Measurements from ENCODE around the gene FNDC3A. TPM values are rescaled to one million over a fixed set of nuclear protein-coding genes. Genes with fewer than 3 reads are reported as not detected.

FNDC3A gene
- total RNA-seq, 4 donors from 2014 or later, result 90.3 to 125 (median 111) TPM

- no peaks in the 10 kb centered on the region for H3K4me1 ChIP-seq
- no peak overlapping the region for H3K4me3 ChIP-seq (replicated peaks in 1 of 3)
- intact Hi-C loops (cut with DNase I), result no loop called here
- no peak for TF ChIP-seq CTCF (IDR thresholded peaks at IDR 0.05)
- no peak for DNase-seq
- no peaks in the 10 kb centered on the region for H3K9me3 ChIP-seq
- H3K27me3 ChIP-seq, result no peaks in the 10 kb centered on the region
- H3K36me3 ChIP-seq, result no peaks in the 10 kb centered on the region
- 93 to 96% methylated on average over 4 of the region's 4 CpGs for WGBS, 2 donors
- H3K27ac ChIP-seq, result no peak overlapping the region
Observed at GRCh38 chr13:49082653-49083536, 107.2 kb downstream of the FNDC3A start.

GRCh38 chr13:49084961-49085360, 109.2 kb downstream of the FNDC3A start:
- intact Hi-C loops (cut with DNase I), result no loop called here
- TF ChIP-seq POLR2A (IDR thresholded peaks at IDR 0.05), result no peak
- TF ChIP-seq CTCF (IDR thresholded peaks at IDR 0.05), result no peak

GRCh38 chr13:49086722-49087121, 111.0 kb downstream of the FNDC3A start:
- DNase-seq, result no peak
- intact Hi-C loops (cut with DNase I), result no loop called here
- no peak for TF ChIP-seq POLR2A (IDR thresholded peaks at IDR 0.05)
- TF ChIP-seq CTCF (IDR thresholded peaks at IDR 0.05), result no peak
- Histone ChIP-seq H3K9me3 (no peaks in the 10 kb centered on the region), H3K36me3 (no peaks in the 10 kb centered on the region), H3K4me3 (replicated peaks in 1 of 3) (no peak overlapping the region), H3K27ac (no peak overlapping the region), H3K4me1 (no peaks in the 10 kb centered on the region), H3K27me3 (no peaks in the 10 kb centered on the region)
- 68 to 79% methylated on average over 2 of the region's 2 CpGs for WGBS, 2 donors

More at GRCh38 chr13:49084961-49085360, 109.2 kb downstream of the FNDC3A start:
- H3K9me3 ChIP-seq, result no peaks in the 10 kb centered on the region
- DNase-seq, result no peak
- H3K4me1 ChIP-seq, result no peaks in the 10 kb centered on the region
- no peak overlapping the region for H3K27ac ChIP-seq
- H3K27me3 ChIP-seq, result no peaks in the 10 kb centered on the region
- no peak overlapping the region for H3K4me3 ChIP-seq (replicated peaks in 1 of 3)
- H3K36me3 ChIP-seq, result no peaks in the 10 kb centered on the region
- 82 to 88% methylated on average over 3 of the region's 3 CpGs for WGBS, 2 donors

- H3K4me3 ChIP-seq (replicated peaks in 1 of 3), result no peak overlapping the region
- H3K27ac ChIP-seq, result no peak overlapping the region
- H3K36me3 ChIP-seq, result no peaks in the 10 kb centered on the region
- no peaks in the 10 kb centered on the region for H3K9me3 ChIP-seq
- TF ChIP-seq POLR2A (IDR thresholded peaks at IDR 0.05) (no peak), CTCF (IDR thresholded peaks at IDR 0.05) (no peak)
- DNase-seq, result no peak
- H3K4me1 ChIP-seq, result peaks cover 10 to 19% of the 10 kb centered on the region in 2 donors
- intact Hi-C loops (cut with DNase I), result no loop called here
- 95 to 97% methylated on average over 5 of the region's 5 CpGs for WGBS, 2 donors
- no peaks in the 10 kb centered on the region for H3K27me3 ChIP-seq
Observed at GRCh38 chr13:49093376-49093775, 117.7 kb downstream of the FNDC3A start.

GRCh38 chr13:49097374-49097773, 121.7 kb downstream of the FNDC3A start:
- Histone ChIP-seq H3K27me3 (no peaks in the 10 kb centered on the region), H3K4me3 (replicated peaks in 1 of 3) (no peak overlapping the region), H3K4me1 (peaks cover 14 to 28% of the 10 kb centered on the region in 2 donors), H3K36me3 (no peaks in the 10 kb centered on the region), H3K27ac (peak overlapping the region in 2 of 3 donors; percentile 43 to 63), H3K9me3 (no peaks in the 10 kb centered on the region)
- TF ChIP-seq CTCF (IDR thresholded peaks at IDR 0.05), result no peak
- TF ChIP-seq POLR2A (IDR thresholded peaks at IDR 0.05), result no peak
- DNase-seq, result no peak
- WGBS, 2 donors, result 88 to 89% methylated on average over 2 of the region's 2 CpGs
- intact Hi-C loops (cut with DNase I), result no loop called here

All from thyroid gland (tissue), 4 donors.